H1 (cell line): ENCODE data around the gene HIBADH. TPM values are rescaled to one million over a fixed set of nuclear protein-coding genes. Genes with fewer than 3 reads are reported as not detected.

Experiments
- CTCF ChIA-PET: fragments of 300-600 bp; sonication (Branson Sonifier 250); formaldehyde crosslinking; loops from one replicate; lab custom pipeline; 2021; ENCODE audit not compliant: partially characterized antibody; lab: Charles Lee
- POLR2A ChIA-PET: fragments of 300-600 bp; sonication (Branson Sonifier 250); formaldehyde crosslinking; loops from one replicate; lab custom pipeline; 2021; ENCODE audit warnings: inconsistent platforms; ENCODE audit not compliant: partially characterized antibody; lab: Charles Lee
- DNase-seq, 2 experiments: peaks; one replicate each; pipeline versions ENCODE4 v3.0.0 to v3.0.0-alpha.2; 2010 to 2022; ENCODE audit warnings: low spot score in 2 of 2, low read depth in 1 of 2, mixed read lengths in 1 of 2
- FAIRE-seq: peaks from 2 replicates; lab custom pipeline; 2011; peaks lifted over from hg19 to GRCh38; lab: Jason Lieb, UNC
- H2AFZ ChIP-seq: 2 replicates; pipeline ENCODE4 v1.8.1; 2012; ENCODE audit warnings: low read length, inconsistent platforms
- H2AK5ac ChIP-seq: 2 replicates; pipeline ENCODE4 v1.6.1; 2013; ENCODE audit warnings: low read depth, low read length
- H2BK120ac ChIP-seq: replicated peaks from 2 replicates; pipeline ENCODE3; 2013; ENCODE audit warnings: low read depth, low read length, inconsistent platforms
- H2BK12ac ChIP-seq: 2 replicates; pipeline ENCODE4 v1.6.1; 2013; ENCODE audit warnings: low read depth, low read length
- H2BK15ac ChIP-seq: 2 replicates; pipeline ENCODE4 v1.6.1; 2013; ENCODE audit warnings: low read length
- H2BK20ac ChIP-seq: 2 replicates; pipeline ENCODE4 v1.6.1; 2013; ENCODE audit warnings: low read length
- H2BK5ac ChIP-seq: 2 replicates; pipeline ENCODE4 v1.6.1; 2013; ENCODE audit warnings: low read depth, low read length
- H3K14ac ChIP-seq: 2 replicates; pipeline ENCODE4 v1.6.1; 2013; ENCODE audit warnings: inconsistent platforms; ENCODE audit not compliant: insufficient read length
- H3K18ac ChIP-seq: 2 replicates; pipeline ENCODE4 v1.6.1; 2013; ENCODE audit warnings: low read length; ENCODE audit errors: extremely low read depth
- H3K23ac ChIP-seq: 2 replicates; pipeline ENCODE4 v1.6.1; 2013; ENCODE audit warnings: inconsistent platforms; ENCODE audit not compliant: insufficient read length
- H3K23me2 ChIP-seq: 2 replicates; pipeline ENCODE4 v1.6.1; 2013; ENCODE audit warnings: low read depth, low read length
- H3K27ac ChIP-seq: 2 replicates; pipeline ENCODE4 v1.6.1; 2011; ENCODE audit warnings: low read depth, low read length, inconsistent platforms
- H3K27me3 ChIP-seq, 4 experiments: replicated peaks in 1 of 4; 1 replicate in 1 of 4; 2 replicates in 3 of 4; pipeline versions ENCODE4 v1.6.1 to v1.8.1; 2011 to 2013; ENCODE audit warnings: low read length in 3 of 4, mild to moderate bottlenecking in 3 of 4, inconsistent platforms in 2 of 4, mixed read lengths in 2 of 4, moderate library complexity in 1 of 4; ENCODE audit not compliant: control insufficient read depth in 3 of 4, insufficient read depth in 3 of 4; ENCODE audit errors: extremely low read depth in 1 of 4
- H3K36me3 ChIP-seq, 4 experiments: 2 replicates each; pipeline versions ENCODE4 v1.6.1 to v1.8.1; 2011 to 2013; ENCODE audit warnings: mild to moderate bottlenecking in 4 of 4, low read length in 3 of 4, moderate library complexity in 2 of 4, control low read depth in 1 of 4, inconsistent platforms in 1 of 4; ENCODE audit not compliant: insufficient read depth in 4 of 4, control insufficient read depth in 2 of 4
- H3K4ac ChIP-seq: replicated peaks from 2 replicates; pipeline ENCODE3; 2013; ENCODE audit warnings: low read length, low read depth, mixed read lengths, inconsistent platforms; ENCODE audit not compliant: insufficient read length
- H3K4me1 ChIP-seq, 4 experiments: replicated peaks in 1 of 4; 1 replicate in 1 of 4; 2 replicates in 3 of 4; pipeline versions ENCODE4 v1.6.1 to v1.8.1; 2011 to 2013; ENCODE audit warnings: low read length in 3 of 4, inconsistent platforms in 2 of 4, mixed read lengths in 1 of 4; ENCODE audit not compliant: insufficient read depth in 4 of 4, control insufficient read depth in 3 of 4
- H3K4me2 ChIP-seq, 2 experiments: 2 replicates each; pipeline versions ENCODE4 v1.6.1 to v1.8.1; 2011 to 2013; ENCODE audit warnings: low read depth in 2 of 2, low read length in 2 of 2, control low read depth in 1 of 2, inconsistent platforms in 1 of 2, mild to moderate bottlenecking in 1 of 2; ENCODE audit not compliant: insufficient read depth in 1 of 2
- H3K4me3 ChIP-seq, 4 experiments: fragments of 200-600, 300-600 bp in 1 of 4; sonication (generic), shearing (Covaris generic), sonication (Bioruptor Twin) in 1 of 4; 2 replicates each; pipeline versions ENCODE4 v1.5.1 to v1.8.1; 2011 to 2016; ENCODE audit warnings: low read length in 4 of 4, low read depth in 3 of 4, control low read depth in 2 of 4, inconsistent platforms in 2 of 4, mild to moderate bottlenecking in 2 of 4, mixed read lengths in 1 of 4, moderate library complexity in 1 of 4; ENCODE audit not compliant: insufficient read depth in 2 of 4; ENCODE audit errors: extremely low read depth in 1 of 4
- H3K56ac ChIP-seq: replicated peaks from 2 replicates; pipeline ENCODE3; 2013; ENCODE audit warnings: low read depth, mild to moderate bottlenecking, mixed read lengths, low read length, inconsistent platforms; ENCODE audit not compliant: insufficient read length
- H3K79me1 ChIP-seq: 2 replicates; pipeline ENCODE4 v1.6.1; 2013; ENCODE audit warnings: low read depth, low read length, control low read depth
- H3K79me2 ChIP-seq, 2 experiments: 2 replicates each; pipeline versions ENCODE4 v1.6.1 to v1.8.1; 2012 to 2013; ENCODE audit warnings: low read length in 2 of 2, mild to moderate bottlenecking in 2 of 2, inconsistent platforms in 1 of 2; ENCODE audit not compliant: insufficient read depth in 2 of 2, control insufficient read depth in 1 of 2
- H3K9ac ChIP-seq, 4 experiments: replicated peaks in 1 of 4; 1 replicate in 1 of 4; 2 replicates in 3 of 4; pipeline versions ENCODE4 v1.6.1 to v1.8.1; 2011 to 2013; ENCODE audit warnings: low read depth in 3 of 4, low read length in 3 of 4, control low read depth in 2 of 4, mild to moderate bottlenecking in 2 of 4, moderate library complexity in 2 of 4, inconsistent platforms in 1 of 4; ENCODE audit errors: extremely low read depth in 1 of 4
- H3K9me3 ChIP-seq, 2 experiments: 2 replicates each; pipeline versions ENCODE4 v1.6.1 to v1.8.1; 2012 to 2013; ENCODE audit warnings: mild to moderate bottlenecking in 2 of 2, moderate library complexity in 2 of 2, control low read depth in 1 of 2, inconsistent platforms in 1 of 2, low read depth in 1 of 2, low read length in 1 of 2, mixed read lengths in 1 of 2; ENCODE audit not compliant: insufficient read depth in 2 of 2
- H4K20me1 ChIP-seq, 2 experiments: replicated peaks in 1 of 2; 2 replicates each; pipeline versions ENCODE3 to v1.8.1; 2011 to 2013; ENCODE audit warnings: inconsistent platforms in 2 of 2, low read length in 2 of 2, mild to moderate bottlenecking in 1 of 2; ENCODE audit not compliant: insufficient read depth in 2 of 2, control insufficient read depth in 1 of 2
- H4K5ac ChIP-seq: 2 replicates; pipeline ENCODE4 v1.6.1; 2013; ENCODE audit warnings: low read length, low read depth, mixed read lengths, inconsistent platforms; ENCODE audit not compliant: insufficient read length
- H4K8ac ChIP-seq: 2 replicates; pipeline ENCODE4 v1.8.0; 2013; ENCODE audit warnings: mild to moderate bottlenecking, moderate library complexity, low read length, inconsistent platforms; ENCODE audit not compliant: insufficient read depth; ENCODE audit errors: extremely low read depth
- H4K91ac ChIP-seq: replicated peaks from 2 replicates; pipeline ENCODE3; 2013; ENCODE audit warnings: low read length, mixed read lengths, inconsistent platforms; ENCODE audit not compliant: insufficient read length
- POLR2A ChIP-seq, 2 experiments: IDR thresholded peaks; 1 replicate in 1 of 2; 2 replicates in 1 of 2; pipeline ENCODE4 v1.6.1; 2011; ENCODE audit warnings: low read depth in 2 of 2, low read length in 2 of 2, mild to moderate bottlenecking in 2 of 2; ENCODE audit errors: control extremely low read depth in 1 of 2
- WGBS, 2 experiments: shearing (Covaris generic) in 1 of 2; methylation state at CpG; one replicate each; pipeline versions ENCODE4 v1.1.6 to v1.1.7; 2013 to 2015; ENCODE audit warnings: low lambda C conversion rate in 2 of 2, mixed read lengths in 2 of 2, inconsistent platforms in 1 of 2, low coverage in 1 of 2, missing lambda C conversion rate in 1 of 2; ENCODE audit not compliant: insufficient replicate concordance in 2 of 2, insufficient coverage in 1 of 2, insufficient read length in 1 of 2; ENCODE audit errors: extremely low coverage in 1 of 2, missing lambda C conversion rate in 1 of 2; 5-methylcytosine and 5-hydroxymethylcytosine counted together
- polyA plus RNA-seq, 7 experiments: library from polyadenylated mRNA; depleted of rRNA in 3 of 7; stranded (reverse) in 5 of 7; unstranded in 2 of 7; fragments of >200 nt in 5 of 7; fragments of 200-250 nt in 2 of 7; gene quantifications; 1 replicate in 5 of 7; 2 replicates in 1 of 7; 4 replicates in 1 of 7; pipeline versions ENCODE4 v1.2.1 to v1.2.3, GENCODE V29; 2011 to 2013; ENCODE audit warnings: missing spikeins in 2 of 7, mixed read lengths in 2 of 7
- total RNA-seq: library from RNA; stranded (reverse); fragmentation: NEBNext Ultra II Directional; extraction: Animal tissue kit (Norgen Biotek cat#: 25700); gene quantifications from 2 replicates; pipeline ENCODE4 v1.2.1, GENCODE V29; 2021

Gene HIBADH
- total and polyA plus RNA-seq, 2 of the 8 experiments (the other 6 are each of a cell fraction or from before 2014, with no cell fraction given), result 30.1 to 39.5 TPM

GRCh38 chr7:27656724-27657123, 6.0 kb downstream of the HIBADH start:
- no peak overlapping the region for H4K5ac ChIP-seq
- no peak overlapping the region for H4K8ac ChIP-seq
- TF ChIP-seq POLR2A (IDR thresholded peaks at IDR 0.05; ENCODE audit: control extremely low read depth in 1 of 2, low read depth in 2 of 2, low read length in 2 of 2), result no peak
- no peak overlapping the region for H3K23ac ChIP-seq
- no peak overlapping the region for H2BK12ac ChIP-seq
- 94% methylated on average over 2 of the region's 2 CpGs; no CpG with 5 or more reads in 1 of the 2 experiments for WGBS, 2 experiments
- no peak overlapping the region for H3K4ac ChIP-seq
- H4K91ac ChIP-seq, result no peak overlapping the region
- no peak overlapping the region for H2BK120ac ChIP-seq
- no peak overlapping the region for H2BK20ac ChIP-seq
- ChIA-PET CTCF (interaction anchor here (0.8 kb wide), 1 partner anchor 18 kb away, joined by 3 read pairs; no protein-coding TSS in a partner anchor), POLR2A (no interaction called here)
- H3K79me1 ChIP-seq, result no peaks in the 10 kb centered on the region; the same call in 1 of the 2 replicates
- no peak overlapping the region for H3K18ac ChIP-seq
- H3K23me2 ChIP-seq, result no peaks in the 10 kb centered on the region; the same call in 1 of the 2 replicates
- H3K9ac ChIP-seq, result no peak overlapping the region
- H3K27ac ChIP-seq, result no peak overlapping the region
- H3K27me3 ChIP-seq, result no peaks in the 10 kb centered on the region
- H3K4me2 ChIP-seq, result no peak overlapping the region
- H2AK5ac ChIP-seq, result no peak overlapping the region
- DNase-seq (no peak), FAIRE-seq (no peak)
- H2BK5ac ChIP-seq, result no peak overlapping the region
- H3K4me3 ChIP-seq, result no peak overlapping the region
- H3K56ac ChIP-seq, result no peak overlapping the region
- no peak overlapping the region for H3K14ac ChIP-seq
- no peaks in the 10 kb centered on the region; a peak in 1 of 7 replicates for H3K4me1 ChIP-seq
- no peak overlapping the region for H2AFZ ChIP-seq
- no peaks in the 10 kb centered on the region for H3K9me3 ChIP-seq
- peaks cover 3 to 17% of the 10 kb centered on the region in 2 experiments; a peak in 3 of 4 replicates for H3K79me2 ChIP-seq
- no peaks in the 10 kb centered on the region for H4K20me1 ChIP-seq
- H2BK15ac ChIP-seq, result no peak overlapping the region
- H3K36me3 ChIP-seq, result peaks cover 0 to 3% (median 0%) of the 10 kb centered on the region in 4 experiments; a peak in 2 of 8 replicates
